Activated CD8-positive, alpha-beta T cell treated with anti-CD3 and anti-CD28 coated beads for 36 hours (primary cell): ENCODE data around the gene MAP7D1. TPM values are rescaled to one million over a fixed set of nuclear protein-coding genes. Genes with fewer than 3 reads are reported as not detected.

Source experiments
- ATAC-seq: fragments of 200-7000 bp; cut with Tn5 transposase; one replicate; pipeline ENCODE4 v1.10.0; 2021; ENCODE audit warnings: mild to moderate bottlenecking, moderate library complexity
- CTCF ChIA-PET: fragments of 350-600 bp; sonication (Branson Sonifier 250); formaldehyde crosslinking; loops from one replicate; lab custom pipeline; 2021; ENCODE audit warnings: antibody characterized with exemption; lab: Charles Lee
- POLR2A ChIA-PET: fragments of 350-600 bp; sonication (Branson Sonifier 250); formaldehyde crosslinking; loops from one replicate; lab custom pipeline; 2021; ENCODE audit warnings: antibody characterized with exemption; lab: Charles Lee
- DNase-seq: peaks from one replicate; pipeline ENCODE4 v3.0.0-alpha.2; 2020
- H3K27ac Mint-ChIP-seq: one replicate; pipeline ENCODE4 v1.8.0; 2021; ENCODE audit warnings: mild to moderate bottlenecking, mixed read lengths
- H3K27me3 Mint-ChIP-seq: one replicate; pipeline ENCODE4 v1.8.0; 2021; ENCODE audit warnings: mixed read lengths
- H3K36me3 Mint-ChIP-seq: one replicate; pipeline ENCODE4 v1.8.0; 2021; ENCODE audit warnings: low read depth, mixed read lengths
- H3K4me1 Mint-ChIP-seq: one replicate; pipeline ENCODE4 v1.8.0; 2021; ENCODE audit warnings: low read depth, mixed read lengths
- H3K4me3 Mint-ChIP-seq: one replicate; pipeline ENCODE4 v1.8.0; 2021; ENCODE audit warnings: mild to moderate bottlenecking, moderate library complexity, mixed read lengths
- H3K9me3 Mint-ChIP-seq: one replicate; pipeline ENCODE4 v1.8.0; 2021; ENCODE audit warnings: mixed read lengths
- intact Hi-C: fragments of 100-400 bp; cut with micrococcal nuclease; formaldehyde crosslinking; loops from one replicate; pipeline ENCODE4 v1.10.0; 2022
- total RNA-seq, 2 experiments: library from RNA; stranded (reverse); gene quantifications; one replicate each; pipeline ENCODE4 v1.2.3, GENCODE V29; 2021
- TF ChIP-seq, protein P1 (sequence below): fragments of 200-600 bp; IDR thresholded peaks from one replicate; pipeline ENCODE4 v1.8.0; 2022; ENCODE audit warnings: antibody characterized with exemption, mild to moderate bottlenecking

Gene MAP7D1
- total RNA-seq, 2 experiments from 2014 or later: 125 to 129 TPM

DNA sequence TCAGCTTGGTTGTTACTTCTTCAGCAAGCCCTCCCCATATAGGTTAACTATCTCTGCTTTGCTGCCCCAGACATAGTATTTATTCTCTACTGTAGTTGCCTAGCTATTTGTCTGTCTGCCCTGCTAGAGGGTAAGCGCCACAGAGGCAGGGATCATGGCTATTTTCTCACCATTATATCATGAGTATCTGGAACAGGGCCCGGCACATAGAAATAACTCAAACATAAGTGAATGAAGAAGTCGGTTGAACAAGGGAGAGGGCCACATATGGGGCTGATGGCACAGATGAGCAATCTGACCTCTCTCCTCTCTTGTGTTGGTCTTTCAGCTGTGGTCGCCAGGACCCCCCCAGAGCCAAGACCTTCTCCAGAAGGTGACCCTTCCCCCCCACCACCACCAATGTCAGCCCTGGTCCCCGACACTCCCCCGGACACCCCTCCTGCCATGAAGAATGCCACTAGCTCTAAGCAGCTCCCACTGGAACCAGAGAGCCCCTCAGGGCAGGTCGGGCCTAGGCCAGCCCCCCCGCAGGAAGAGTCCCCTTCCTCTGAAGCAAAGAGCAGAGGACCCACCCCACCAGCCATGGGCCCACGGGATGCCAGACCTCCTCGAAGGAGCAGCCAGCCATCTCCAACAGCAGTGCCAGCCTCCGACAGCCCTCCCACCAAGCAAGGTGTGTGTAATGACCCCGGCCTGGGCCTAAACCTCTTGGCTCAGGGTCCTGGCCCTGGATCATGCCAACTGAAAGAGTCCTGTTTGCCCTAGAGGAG, 14.9 kb downstream of the MAP7D1 start:
- ChIA-PET CTCF (interaction anchor here (1.2 to 3.0 kb wide), 4 partner anchors 17 to 130 kb away, joined by 3 to 15 read pairs (median 7); partner anchors contain the start of genes ADPRS and TRAPPC3), POLR2A (interaction anchor here (0.6 to 2.8 kb wide), 5 partner anchors 8 to 24 kb away, joined by 3 to 13 read pairs (median 7); no protein-coding TSS in a partner anchor)
- DNase-seq (no peak), ATAC-seq (no peak)
- H3K27me3 Mint-ChIP-seq: no peaks in the 10 kb centered on the region
- no peak overlapping the region for H3K4me3 Mint-ChIP-seq
- TF ChIP-seq, protein P1, sequence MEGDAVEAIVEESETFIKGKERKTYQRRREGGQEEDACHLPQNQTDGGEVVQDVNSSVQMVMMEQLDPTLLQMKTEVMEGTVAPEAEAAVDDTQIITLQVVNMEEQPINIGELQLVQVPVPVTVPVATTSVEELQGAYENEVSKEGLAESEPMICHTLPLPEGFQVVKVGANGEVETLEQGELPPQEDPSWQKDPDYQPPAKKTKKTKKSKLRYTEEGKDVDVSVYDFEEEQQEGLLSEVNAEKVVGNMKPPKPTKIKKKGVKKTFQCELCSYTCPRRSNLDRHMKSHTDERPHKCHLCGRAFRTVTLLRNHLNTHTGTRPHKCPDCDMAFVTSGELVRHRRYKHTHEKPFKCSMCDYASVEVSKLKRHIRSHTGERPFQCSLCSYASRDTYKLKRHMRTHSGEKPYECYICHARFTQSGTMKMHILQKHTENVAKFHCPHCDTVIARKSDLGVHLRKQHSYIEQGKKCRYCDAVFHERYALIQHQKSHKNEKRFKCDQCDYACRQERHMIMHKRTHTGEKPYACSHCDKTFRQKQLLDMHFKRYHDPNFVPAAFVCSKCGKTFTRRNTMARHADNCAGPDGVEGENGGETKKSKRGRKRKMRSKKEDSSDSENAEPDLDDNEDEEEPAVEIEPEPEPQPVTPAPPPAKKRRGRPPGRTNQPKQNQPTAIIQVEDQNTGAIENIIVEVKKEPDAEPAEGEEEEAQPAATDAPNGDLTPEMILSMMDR: no peak
- peaks cover 21% of the 10 kb centered on the region for H3K4me1 Mint-ChIP-seq
- H3K27ac Mint-ChIP-seq: peak overlapping the region; percentile 42
- no peaks in the 10 kb centered on the region for H3K9me3 Mint-ChIP-seq
- H3K36me3 Mint-ChIP-seq: peaks cover 39% of the 10 kb centered on the region
- intact Hi-C loops: no loop called here

- intact Hi-C loops: no loop called here
- Mint-ChIP-seq H3K36me3 (peaks cover 34% of the 10 kb centered on the region), H3K9me3 (no peaks in the 10 kb centered on the region), H3K27me3 (no peaks in the 10 kb centered on the region), H3K27ac (no peak overlapping the region), H3K4me1 (peaks cover 10% of the 10 kb centered on the region), H3K4me3 (no peak overlapping the region)
- no peak for DNase-seq
- ChIA-PET CTCF (interaction anchor here (0.8 to 1.4 kb wide), 4 partner anchors 16 to 128 kb away, joined by 3 to 7 read pairs (median 3); no protein-coding TSS in a partner anchor), POLR2A (interaction anchor here (0.6 to 2.8 kb wide), 5 partner anchors 10 to 52 kb away, joined by 3 to 13 read pairs (median 3); partner anchors contain the start of gene THRAP3)
- ATAC-seq: no peak
- TF ChIP-seq, protein P1: no peak
Observed at GRCh38 chr1:36172017-36172747, 16.2 kb downstream of the MAP7D1 start.

DNA sequence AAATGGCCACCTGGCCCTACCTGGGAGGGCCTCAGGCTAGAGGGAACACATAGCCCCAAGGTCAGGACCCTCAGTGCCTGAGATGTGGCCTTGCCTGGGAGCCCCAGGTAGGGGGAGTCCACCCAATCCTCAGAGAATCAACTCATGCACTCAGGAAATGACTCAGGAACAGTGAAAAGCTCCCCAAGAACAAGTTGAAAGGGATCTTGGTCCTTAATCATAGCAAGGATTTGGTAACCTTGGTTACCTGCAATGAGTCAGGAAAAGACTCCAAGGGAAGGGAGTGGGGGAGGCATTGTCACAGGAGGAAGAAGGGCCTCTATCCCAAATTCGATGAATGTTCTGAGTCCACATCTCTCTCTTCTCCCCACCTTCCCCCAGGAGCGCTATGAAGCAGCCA, 17.0 kb downstream of the MAP7D1 start:
- ChIA-PET POLR2A (interaction anchor here (0.6 to 2.8 kb wide), 5 partner anchors 10 to 23 kb away, joined by 3 to 13 read pairs (median 4); partner anchors contain the start of gene TRAPPC3), CTCF (interaction anchor here (1.0 to 1.2 kb wide), 2 partner anchors 15 to 38 kb away, joined by 3 to 7 read pairs; no protein-coding TSS in a partner anchor)
- Mint-ChIP-seq H3K4me1 (peaks cover 8% of the 10 kb centered on the region), H3K27me3 (no peaks in the 10 kb centered on the region), H3K27ac (no peak overlapping the region), H3K9me3 (no peaks in the 10 kb centered on the region), H3K4me3 (no peak overlapping the region), H3K36me3 (peaks cover 37% of the 10 kb centered on the region)
- intact Hi-C loops: no loop called here
- TF ChIP-seq, protein P1: no peak
- ATAC-seq (no peak), DNase-seq (no peak)

DNA sequence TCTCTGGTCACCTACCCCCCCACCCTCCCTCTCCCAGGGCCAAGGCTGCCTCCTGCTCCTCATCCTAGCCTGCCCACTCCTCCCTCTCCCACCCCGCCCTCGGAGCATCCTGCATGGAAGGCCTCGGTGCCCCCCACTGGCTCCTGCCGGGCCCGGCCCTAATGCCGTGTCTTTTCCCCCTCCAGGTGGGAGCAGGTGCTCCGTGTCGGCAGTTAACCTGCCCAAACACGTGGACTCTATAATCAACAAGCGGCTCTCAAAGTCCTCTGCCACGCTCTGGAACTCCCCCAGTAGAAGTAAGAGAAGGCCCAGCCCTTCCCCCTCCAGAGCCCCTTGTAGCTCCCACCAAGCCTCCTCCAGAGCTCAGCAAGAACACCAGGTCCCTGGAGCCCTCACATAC, 18.8 kb downstream of the MAP7D1 start:
- TF ChIP-seq, protein P1: no peak
- H3K27me3 Mint-ChIP-seq: no peaks in the 10 kb centered on the region
- intact Hi-C loops: no loop called here
- ATAC-seq (no peak), DNase-seq (no peak)
- POLR2A ChIA-PET: interaction anchor here (1.7 to 2.6 kb wide), 2 partner anchors 25 kb away, joined by 4 to 6 read pairs; partner anchors contain the start of gene TRAPPC3
- H3K9me3 Mint-ChIP-seq: no peaks in the 10 kb centered on the region
- peaks cover 38% of the 10 kb centered on the region for H3K36me3 Mint-ChIP-seq
- H3K27ac Mint-ChIP-seq: no peak overlapping the region
- H3K4me3 Mint-ChIP-seq: no peak overlapping the region
- peaks cover 3% of the 10 kb centered on the region for H3K4me1 Mint-ChIP-seq
- CTCF ChIA-PET: interaction anchor here (1.7 kb wide), 1 partner anchor 9 kb away, joined by 4 read pairs; no protein-coding TSS in a partner anchor
